Astrocyte (in vitro differentiated cells and primary cell): ENCODE measurements around the gene TMUB2.

Source experiments
- CTCF ChIP-seq: IDR thresholded peaks from 2 replicates; pipeline ENCODE4 v1.5.1; 2011; ENCODE audit warnings: low read depth, mild to moderate bottlenecking, inconsistent platforms, low read length, moderate library complexity; ENCODE audit not compliant: insufficient read depth
- EZH2 ChIP-seq: IDR thresholded peaks from 2 replicates; pipeline ENCODE4 v1.6.1; 2012; ENCODE audit warnings: mild to moderate bottlenecking, low read length, inconsistent platforms; ENCODE audit not compliant: insufficient read depth

GRCh38 chr17:44164476-44164875 lies 22.3 kb upstream of the TMUB2 start:
- TF ChIP-seq CTCF, result no peak
- no peak for TF ChIP-seq EZH2
